ENCODE data around the gene SDHAF3.
A peak's percentile ranks its signal among the peaks of the same experiment; 100 is the strongest.

The SDHAF3 gene

GRCh38 chr7:97090761-97091353 is 26.6 kb upstream of the SDHAF3 start:
- H3K36me3 ChIP-seq: no peaks in the 10 kb centered on the region
- H3K27me3 ChIP-seq: no peaks in the 10 kb centered on the region
- H4K20me1 ChIP-seq: no peaks in the 10 kb centered on the region
- H3K4me2 ChIP-seq: no peak overlapping the region
- H3K9me3 ChIP-seq (replicated peaks in 1 of 11): no peaks in the 10 kb centered on the region
- H3K9ac ChIP-seq: no peak overlapping the region
- no peak for TF ChIP-seq Cebpa-rat (IDR thresholded peaks at IDR 0.05)
- no peaks in the 10 kb centered on the region for H3K4me1 ChIP-seq
- H3K27ac ChIP-seq: no peak overlapping the region
- no peak overlapping the region for H3K4me3 ChIP-seq

- Histone ChIP-seq H3K9me3 (replicated peaks in 1 of 11) (no peaks in the 10 kb centered on the region), H3K4me2 (no peak overlapping the region), H3K9ac (no peak overlapping the region), H3K36me3 (no peaks in the 10 kb centered on the region), H4K20me1 (no peaks in the 10 kb centered on the region), H3K4me1 (no peaks in the 10 kb centered on the region), H3K27ac (no peak overlapping the region), H3K27me3 (no peaks in the 10 kb centered on the region), H3K4me3 (no peak overlapping the region)
- TF ChIP-seq Cebpa-rat (IDR thresholded peaks at IDR 0.05): no peak
Measured at GRCh38 chr7:97094284-97094930, 23.1 kb upstream of the SDHAF3 start.

- no peaks in the 10 kb centered on the region for H3K27me3 ChIP-seq
- H3K9me3 ChIP-seq (replicated peaks in 1 of 11): no peaks in the 10 kb centered on the region
- H3K4me3 ChIP-seq: no peak overlapping the region
- H3K27ac ChIP-seq: no peak overlapping the region
- H3K36me3 ChIP-seq: no peaks in the 10 kb centered on the region
- no peak overlapping the region for H3K4me2 ChIP-seq
- H4K20me1 ChIP-seq: no peaks in the 10 kb centered on the region
- H3K9ac ChIP-seq: no peak overlapping the region
- TF ChIP-seq Cebpa-rat (IDR thresholded peaks at IDR 0.05): no peak
- no peaks in the 10 kb centered on the region for H3K4me1 ChIP-seq
Measured at GRCh38 chr7:97096037-97096436, 21.5 kb upstream of the SDHAF3 start.

- Histone ChIP-seq H3K4me1 (no peaks in the 10 kb centered on the region), H3K9ac (no peak overlapping the region), H3K27ac (no peak overlapping the region), H3K4me2 (no peak overlapping the region), H3K27me3 (no peaks in the 10 kb centered on the region), H4K20me1 (no peaks in the 10 kb centered on the region), H3K36me3 (no peaks in the 10 kb centered on the region), H3K9me3 (replicated peaks in 1 of 11) (no peaks in the 10 kb centered on the region), H3K4me3 (no peak overlapping the region)
- no peak for TF ChIP-seq Cebpa-rat (IDR thresholded peaks at IDR 0.05)
Measured at GRCh38 chr7:97096661-97097060, 20.8 kb upstream of the SDHAF3 start.

- H3K4me1 ChIP-seq: no peaks in the 10 kb centered on the region
- H3K27me3 ChIP-seq: no peaks in the 10 kb centered on the region
- peaks cover 13 to 46% (median 31%) of the 10 kb centered on the region in 11 experiments for H3K9me3 ChIP-seq (replicated peaks in 1 of 11)
- no peaks in the 10 kb centered on the region for H4K20me1 ChIP-seq
- H3K4me3 ChIP-seq: no peak overlapping the region
- H3K4me2 ChIP-seq: no peak overlapping the region
- TF ChIP-seq Cebpa-rat (IDR thresholded peaks at IDR 0.05): no peak
- H3K27ac ChIP-seq: no peak overlapping the region
- H3K36me3 ChIP-seq: 0 out of 22 replicates have a peak, but pooled peaks cover 0 to 6% (median 0%) of the 10 kb centered on the region in 11 experiments
- H3K9ac ChIP-seq: no peak overlapping the region
Measured at GRCh38 chr7:97104719-97105238, 12.7 kb upstream of the SDHAF3 start.

- Histone ChIP-seq H3K9ac (no peak overlapping the region), H3K36me3 (0 out of 22 replicates have a peak, but pooled peaks cover 0 to 6% (median 0%) of the 10 kb centered on the region in 11 experiments), H4K20me1 (no peaks in the 10 kb centered on the region), H3K4me2 (no peak overlapping the region), H3K4me1 (no peaks in the 10 kb centered on the region), H3K4me3 (peak overlapping the region in 2 of 10 experiments; percentile 0 to 1; a peak in 1 of 20 replicates), H3K9me3 (replicated peaks in 1 of 11) (peaks cover 19 to 69% (median 47%) of the 10 kb centered on the region in 11 experiments), H3K27me3 (no peaks in the 10 kb centered on the region), H3K27ac (peak overlapping the region in 8 of 11 experiments; percentile 14 to 63 (median 38); a peak in 11 of 22 replicates)
- TF ChIP-seq Cebpa-rat (IDR thresholded peaks at IDR 0.05): 0 out of 22 replicates have a peak, but pooled peaks of 1 of the 11 experiments have one; percentile 30
Measured at GRCh38 chr7:97107192-97107800, 10.2 kb upstream of the SDHAF3 start.

- peaks cover 16 to 30% (median 21%) of the 10 kb centered on the region in 11 experiments for H3K9me3 ChIP-seq (replicated peaks in 1 of 11)
- H3K27me3 ChIP-seq: peaks cover 0 to 9% (median 6%) of the 10 kb centered on the region in 11 experiments; a peak in 7 of 22 replicates
- peak overlapping the region; percentile 42 to 70 (median 64) for H3K4me2 ChIP-seq
- H4K20me1 ChIP-seq: no peaks in the 10 kb centered on the region
- peak overlapping the region in 3 of 10 experiments; percentile 67 to 68 (median 68); a peak in 1 of 20 replicates for H3K4me3 ChIP-seq
- TF ChIP-seq Cebpa-rat (IDR thresholded peaks at IDR 0.05): no peak
- H3K4me1 ChIP-seq: peaks cover 21 to 33% (median 30%) of the 10 kb centered on the region in 10 experiments
- H3K9ac ChIP-seq: peak overlapping the region in 8 of 11 experiments; percentile 3 to 82 (median 74); a peak in 8 of 22 replicates
- H3K27ac ChIP-seq: peak overlapping the region; percentile 76 to 93 (median 85); a peak in 21 of 22 replicates
- H3K36me3 ChIP-seq: no peaks in the 10 kb centered on the region
Measured at GRCh38 chr7:97116308-97116707, 1.2 kb upstream of the SDHAF3 start.

- peak overlapping the region; percentile 44 to 83 (median 72); a peak in 21 of 22 replicates for H3K9ac ChIP-seq
- H3K36me3 ChIP-seq: no peaks in the 10 kb centered on the region
- H3K4me3 ChIP-seq: peak overlapping the region in 9 of 10 experiments; percentile 4 to 73 (median 66); a peak in 14 of 20 replicates
- H3K4me2 ChIP-seq: peak overlapping the region; percentile 40 to 70 (median 64)
- peaks cover 0 to 9% (median 6%) of the 10 kb centered on the region in 11 experiments; a peak in 7 of 22 replicates for H3K27me3 ChIP-seq
- H3K27ac ChIP-seq: peak overlapping the region; percentile 76 to 93 (median 85); a peak in 21 of 22 replicates
- peaks cover 14 to 26% (median 19%) of the 10 kb centered on the region in 11 experiments for H3K9me3 ChIP-seq (replicated peaks in 1 of 11)
- TF ChIP-seq Cebpa-rat (IDR thresholded peaks at IDR 0.05): no peak
- no peaks in the 10 kb centered on the region for H4K20me1 ChIP-seq
- peaks cover 21 to 33% (median 30%) of the 10 kb centered on the region in 10 experiments for H3K4me1 ChIP-seq
Measured at GRCh38 chr7:97117035-97117371, 495 bp upstream of the SDHAF3 start.
